ENCODE data around the gene SLC16A10. TPM values are rescaled to one million over a fixed set of nuclear protein-coding genes. Genes with fewer than 3 reads are reported as not detected.

Gene SLC16A10
- total RNA-seq, 2 donors from 2014 or later, result 6.0 to 7.3 TPM

DNA sequence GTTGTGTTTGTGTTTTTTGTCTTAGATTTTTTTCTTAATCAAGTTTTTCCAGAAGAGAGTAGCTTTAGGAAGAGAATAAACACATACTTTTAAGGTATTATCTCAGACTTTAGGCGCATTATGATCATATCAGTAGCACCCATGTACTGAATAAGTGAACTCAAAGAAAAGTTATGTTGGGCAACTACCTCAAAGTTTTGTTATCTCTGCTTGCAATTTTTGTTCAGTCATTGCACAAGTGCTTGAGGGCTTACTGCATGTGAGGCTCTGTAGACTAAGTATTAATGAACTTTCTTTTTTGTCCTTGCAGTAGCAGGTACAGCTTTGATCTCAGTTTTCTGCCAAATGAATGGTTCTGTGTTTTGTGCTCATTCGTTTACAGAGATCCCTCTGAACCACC is 189.0 kb downstream of the SLC16A10 start:
- Histone ChIP-seq H3K4me1 (no peaks in the 10 kb centered on the region), H3K9me3 (no peaks in the 10 kb centered on the region), H3K27ac (no peak overlapping the region), H3K9ac (ENCODE audit: low read depth in 2 of 2, low read length in 2 of 2) (no peak overlapping the region), H3K36me3 (peaks cover 14% of the 10 kb centered on the region), H3K4me3 (no peak overlapping the region), H3K27me3 (no peaks in the 10 kb centered on the region)
- intact Hi-C loops (cut with DNase I), result no loop called here
- no peak for DNase-seq
- TF ChIP-seq, protein P1, sequence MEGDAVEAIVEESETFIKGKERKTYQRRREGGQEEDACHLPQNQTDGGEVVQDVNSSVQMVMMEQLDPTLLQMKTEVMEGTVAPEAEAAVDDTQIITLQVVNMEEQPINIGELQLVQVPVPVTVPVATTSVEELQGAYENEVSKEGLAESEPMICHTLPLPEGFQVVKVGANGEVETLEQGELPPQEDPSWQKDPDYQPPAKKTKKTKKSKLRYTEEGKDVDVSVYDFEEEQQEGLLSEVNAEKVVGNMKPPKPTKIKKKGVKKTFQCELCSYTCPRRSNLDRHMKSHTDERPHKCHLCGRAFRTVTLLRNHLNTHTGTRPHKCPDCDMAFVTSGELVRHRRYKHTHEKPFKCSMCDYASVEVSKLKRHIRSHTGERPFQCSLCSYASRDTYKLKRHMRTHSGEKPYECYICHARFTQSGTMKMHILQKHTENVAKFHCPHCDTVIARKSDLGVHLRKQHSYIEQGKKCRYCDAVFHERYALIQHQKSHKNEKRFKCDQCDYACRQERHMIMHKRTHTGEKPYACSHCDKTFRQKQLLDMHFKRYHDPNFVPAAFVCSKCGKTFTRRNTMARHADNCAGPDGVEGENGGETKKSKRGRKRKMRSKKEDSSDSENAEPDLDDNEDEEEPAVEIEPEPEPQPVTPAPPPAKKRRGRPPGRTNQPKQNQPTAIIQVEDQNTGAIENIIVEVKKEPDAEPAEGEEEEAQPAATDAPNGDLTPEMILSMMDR (IDR thresholded peaks at IDR 0.05), result no peak

DNA sequence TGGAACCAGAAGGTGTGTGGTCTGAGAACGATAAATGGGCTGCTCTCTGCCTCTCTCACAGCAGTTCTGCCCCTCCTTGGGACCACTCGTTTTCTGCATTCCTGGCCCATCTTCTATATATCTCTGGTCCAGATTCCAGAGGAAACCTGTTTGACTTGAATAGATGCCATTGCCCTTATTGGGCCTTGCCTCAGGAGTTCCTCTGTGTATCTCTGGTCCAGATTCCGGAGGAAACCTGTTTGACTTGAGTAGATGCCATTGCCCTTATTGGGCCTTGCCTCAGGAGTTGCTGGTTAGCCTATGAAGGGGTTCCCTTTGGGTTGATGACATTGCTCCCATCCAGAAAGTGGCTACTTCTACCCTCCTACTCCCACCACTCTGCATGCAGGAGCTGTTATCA is 189.4 kb downstream of the SLC16A10 start:
- no peaks in the 10 kb centered on the region for H3K27me3 ChIP-seq
- DNase-seq, result no peak
- H3K9ac ChIP-seq (ENCODE audit: low read depth in 2 of 2, low read length in 2 of 2), result no peak overlapping the region
- intact Hi-C loops (cut with DNase I), result no loop called here
- TF ChIP-seq, protein P1 (IDR thresholded peaks at IDR 0.05), result no peak
- no peaks in the 10 kb centered on the region for H3K4me1 ChIP-seq
- H3K27ac ChIP-seq, result no peak overlapping the region
- H3K36me3 ChIP-seq, result peaks cover 14% of the 10 kb centered on the region
- no peak overlapping the region for H3K4me3 ChIP-seq
- no peaks in the 10 kb centered on the region for H3K9me3 ChIP-seq

DNA sequence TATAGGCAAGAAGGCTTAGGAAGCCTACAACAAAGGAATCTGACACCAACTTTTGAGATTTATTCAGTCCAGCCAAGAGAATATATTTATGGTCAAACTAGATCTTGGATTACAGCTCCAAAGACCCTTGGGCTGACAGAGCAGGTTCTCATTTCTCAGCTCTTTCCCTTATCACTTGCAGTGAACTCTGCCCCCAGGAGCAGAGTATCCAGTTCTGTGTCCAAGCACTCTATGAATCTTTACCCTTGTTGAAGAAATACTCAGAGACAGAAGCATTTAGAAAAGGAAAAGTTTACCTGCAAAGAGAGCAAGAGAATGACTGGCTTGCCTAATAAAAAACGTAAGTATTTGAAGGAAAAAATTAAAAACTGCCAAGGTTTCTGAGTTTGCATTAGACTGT is 190.5 kb downstream of the SLC16A10 start:
- no peak for DNase-seq
- TF ChIP-seq, protein P1 (IDR thresholded peaks at IDR 0.05), result no peak

DNA sequence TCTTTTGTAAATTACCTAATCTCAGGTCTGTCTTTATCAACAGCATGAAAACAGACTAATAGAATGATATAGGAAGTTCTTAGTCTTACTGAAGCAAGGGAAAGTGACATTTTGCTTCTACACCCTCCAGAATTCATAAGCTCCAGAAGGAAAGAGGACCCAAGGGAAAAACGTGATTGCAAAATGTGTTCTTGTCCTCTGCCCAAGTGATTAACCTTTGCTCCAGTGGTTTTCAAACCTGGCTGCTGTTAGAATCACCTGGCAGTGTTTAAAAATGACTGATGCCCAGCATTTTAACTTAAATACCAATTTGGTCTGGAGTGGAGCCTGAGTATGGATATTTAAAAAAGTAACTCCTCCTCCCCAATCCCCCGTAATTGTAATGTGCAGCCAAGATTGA is 191.4 kb downstream of the SLC16A10 start:
- Histone ChIP-seq H3K36me3 (peaks cover 14% of the 10 kb centered on the region), H3K9ac (ENCODE audit: low read depth in 2 of 2, low read length in 2 of 2) (no peak overlapping the region), H3K4me3 (no peak overlapping the region), H3K4me1 (no peaks in the 10 kb centered on the region), H3K27me3 (no peaks in the 10 kb centered on the region), H3K9me3 (no peaks in the 10 kb centered on the region), H3K27ac (no peak overlapping the region)
- no peak for DNase-seq
- TF ChIP-seq, protein P1 (IDR thresholded peaks at IDR 0.05), result no peak
- intact Hi-C loops (cut with DNase I), result no loop called here

More for the DNA sequence above, 190.5 kb downstream of the SLC16A10 start:
- Histone ChIP-seq H3K4me3 (no peak overlapping the region), H3K9ac (ENCODE audit: low read depth in 2 of 2, low read length in 2 of 2) (no peak overlapping the region), H3K4me1 (no peaks in the 10 kb centered on the region), H3K36me3 (peaks cover 14% of the 10 kb centered on the region), H3K9me3 (no peaks in the 10 kb centered on the region), H3K27ac (no peak overlapping the region), H3K27me3 (no peaks in the 10 kb centered on the region)
- intact Hi-C loops (cut with DNase I), result no loop called here

DNA sequence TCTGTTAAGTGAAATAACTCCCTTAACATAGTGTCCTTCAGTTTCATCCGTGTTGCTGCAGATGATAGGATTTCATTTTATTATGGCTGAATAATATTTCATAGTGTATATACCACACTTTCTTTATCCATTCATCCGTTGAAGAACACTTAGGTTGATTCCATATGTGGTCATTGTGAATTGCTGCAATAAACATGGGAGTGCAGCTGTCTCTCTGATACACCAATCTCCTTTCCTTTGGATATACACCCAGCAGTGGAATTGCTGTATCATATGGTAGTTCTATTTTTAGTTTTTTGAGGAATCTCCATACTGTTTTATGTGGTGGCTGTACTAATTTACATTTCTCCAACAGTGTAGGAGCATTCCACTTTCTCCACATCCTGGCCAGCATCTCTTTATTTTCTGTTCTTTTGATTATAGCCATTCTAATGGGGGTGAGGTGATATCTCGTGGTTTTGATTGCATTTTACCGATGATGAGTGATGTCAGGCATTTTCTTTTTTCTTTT is 193.2 kb downstream of the SLC16A10 start:
- no peak for DNase-seq
- Histone ChIP-seq H3K27me3 (no peaks in the 10 kb centered on the region), H3K36me3 (peaks cover 14% of the 10 kb centered on the region), H3K4me3 (no peak overlapping the region), H3K27ac (no peak overlapping the region), H3K4me1 (no peaks in the 10 kb centered on the region), H3K9ac (ENCODE audit: low read depth in 2 of 2, low read length in 2 of 2) (no peak overlapping the region), H3K9me3 (no peaks in the 10 kb centered on the region)
- intact Hi-C loops (cut with DNase I), result no loop called here
- TF ChIP-seq, protein P1 (IDR thresholded peaks at IDR 0.05), result no peak

Other genes with a start within 250 kb of the SLC16A10 start
- 10 to 100 TPM; 70.4 to 72.7 TPM for gene AMD1, start 212.7 kb upstream of the SLC16A10 start, total RNA-seq
- gene GTF3C6, start 128.8 kb upstream of the SLC16A10 start, total RNA-seq, result 10 to 100 TPM; 75.6 to 87.4 TPM
- 10 to 100 TPM; 20.0 to 23.7 TPM for gene RPF2, start 105.5 kb upstream of the SLC16A10 start, total RNA-seq

All from colonic mucosa (tissue), 4 donors.